Effector CD4-positive, alpha-beta T cell (primary cell): ENCODE measurements around the gene GADD45GIP1.
A peak's percentile ranks its signal among the peaks of the same experiment; 100 is the strongest.
"Not testable (repeated sequence)": the region's sequence is repeated elsewhere in the genome, so short reads cannot be mapped to it uniquely, and the experiment has no call there.

Experiments
- DNase-seq: peaks from one replicate; pipeline ENCODE4 v3.0.0-alpha.2; 2020

GADD45GIP1 gene

GRCh38 chr19:12957389-12957952 is 448 bp upstream of the GADD45GIP1 start:
- not testable (repeated sequence) for DNase-seq

- DNase-seq = no peak
Observed at GRCh38 chr19:12955996-12956395, 1.0 kb downstream of the GADD45GIP1 start.

- not testable (repeated sequence) for DNase-seq
Observed at GRCh38 chr19:12955575-12955974, 1.4 kb downstream of the GADD45GIP1 start.

GRCh38 chr19:12954612-12954962 is 2.4 kb downstream of the GADD45GIP1 start:
- no peak for DNase-seq

DNA sequence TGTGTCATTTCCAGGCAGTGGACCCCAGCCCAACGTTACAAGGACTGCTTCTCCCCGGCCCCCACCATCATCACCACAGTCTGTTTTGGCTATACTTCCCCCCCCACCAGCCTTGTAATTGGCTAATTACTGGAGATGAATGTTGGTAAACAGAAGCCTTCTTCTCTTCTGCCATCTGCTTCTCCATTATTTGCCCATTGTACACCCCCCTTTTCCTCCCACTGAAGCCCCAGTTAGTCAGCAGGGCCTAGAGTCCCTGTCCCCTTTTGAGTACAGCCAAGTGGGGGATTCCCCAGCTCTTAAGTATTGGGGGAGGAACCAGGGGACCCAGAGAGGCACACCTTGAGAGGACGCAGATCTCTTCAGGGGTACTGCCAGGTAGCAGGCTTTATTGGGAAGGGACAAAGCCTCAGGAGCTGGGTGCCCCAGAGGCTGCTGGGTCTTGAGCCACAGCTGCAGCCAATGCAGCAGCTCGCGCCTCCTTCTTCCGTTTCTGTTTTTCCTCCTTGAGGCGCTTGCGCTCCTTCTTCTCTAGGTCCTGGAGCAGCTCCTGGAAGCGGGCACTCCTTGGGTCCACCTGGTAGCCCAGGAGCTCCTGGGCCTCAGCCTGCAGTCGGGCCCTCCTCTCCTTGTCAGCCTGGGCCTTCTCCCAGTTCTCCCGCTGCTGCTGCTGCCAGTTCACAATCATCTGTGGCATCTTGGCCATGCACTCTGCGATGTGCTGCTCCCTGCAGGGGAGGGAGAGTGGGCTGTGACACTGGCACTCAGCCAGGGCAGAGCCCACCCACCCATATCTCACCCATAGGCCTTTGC is 3.0 kb downstream of the GADD45GIP1 start:
- DNase-seq = no peak

DNA sequence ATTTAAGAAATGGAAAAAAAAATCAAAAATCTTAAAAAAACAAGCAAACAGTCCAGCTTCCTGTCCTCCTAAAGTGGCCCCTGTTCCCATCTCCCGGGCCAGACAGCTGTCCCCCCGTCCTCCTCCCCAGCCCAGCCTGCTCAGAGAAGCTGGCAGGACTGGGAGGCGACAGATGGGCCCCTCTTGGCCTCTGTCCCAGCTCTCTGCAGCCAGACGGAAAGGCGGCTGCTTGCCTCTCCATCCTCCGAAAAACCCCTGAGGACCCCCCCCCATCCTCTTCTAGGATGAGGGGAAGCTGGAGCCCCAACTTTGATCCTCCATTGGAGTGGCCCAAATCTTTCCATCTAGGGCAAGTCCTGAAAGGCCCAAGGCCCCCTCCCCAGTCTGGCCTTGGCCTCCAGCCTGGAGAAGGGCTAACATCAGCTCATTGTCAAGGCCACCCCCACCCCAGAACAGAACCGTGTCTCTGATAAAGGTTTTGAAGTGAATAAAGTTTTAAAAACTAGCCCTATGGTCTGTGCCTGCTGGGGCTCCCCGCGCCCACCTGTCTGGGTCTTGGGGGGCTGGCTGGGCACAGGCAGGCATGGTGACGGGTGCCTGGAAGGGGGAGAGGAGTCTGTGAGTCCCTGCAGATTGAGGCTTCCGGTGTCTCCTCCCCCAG is 3.8 kb downstream of the GADD45GIP1 start:
- DNase-seq = no peak

DNA sequence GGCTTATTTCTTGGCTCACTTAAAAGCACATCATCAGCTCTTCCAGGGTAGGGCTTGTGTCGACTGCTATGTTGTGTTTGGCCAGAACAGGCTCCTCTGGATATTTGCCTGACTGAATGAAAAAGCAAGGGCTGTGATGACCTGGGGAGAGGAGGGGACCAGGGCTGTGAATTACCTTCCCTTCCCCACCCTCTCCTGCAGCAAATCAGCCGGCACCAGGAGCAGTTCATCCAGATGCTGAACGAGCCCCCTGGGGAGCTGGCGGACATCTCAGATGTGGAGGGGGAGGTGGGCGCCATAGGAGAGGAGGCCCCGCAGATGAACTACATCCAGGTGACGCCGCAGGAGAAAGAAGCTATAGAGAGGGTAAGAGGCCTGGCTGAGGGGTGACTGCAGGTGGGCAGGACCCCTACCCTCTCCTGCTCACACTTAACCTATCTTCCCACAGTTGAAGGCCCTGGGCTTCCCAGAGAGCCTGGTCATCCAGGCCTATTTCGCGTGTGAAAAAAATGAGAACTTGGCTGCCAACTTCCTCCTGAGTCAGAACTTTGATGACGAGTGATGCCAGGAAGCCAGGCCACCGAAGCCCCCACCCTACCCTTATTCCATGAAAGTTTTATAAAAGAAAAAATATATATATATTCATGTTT is 4.4 kb downstream of the GADD45GIP1 start:
- no peak for DNase-seq

DNA sequence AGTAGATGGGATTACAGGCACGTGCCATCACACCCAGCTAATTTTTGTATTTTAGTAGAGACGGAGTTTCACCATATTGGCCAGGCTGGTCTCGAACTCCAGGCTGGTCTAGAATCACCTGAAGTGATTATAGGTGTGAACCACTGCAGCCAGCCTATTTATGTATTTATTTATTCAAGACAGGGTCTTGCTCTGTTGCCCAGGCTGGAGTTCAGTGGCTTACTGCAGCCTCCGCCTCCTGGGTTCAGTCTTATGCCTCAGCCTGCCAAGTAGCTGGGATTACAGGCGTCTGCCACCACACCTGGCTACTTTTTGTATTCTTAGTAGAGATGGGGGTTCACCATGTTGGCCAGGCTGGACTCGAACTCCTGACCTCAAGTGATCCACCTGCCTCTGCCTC is 5.0 kb downstream of the GADD45GIP1 start:
- DNase-seq = not testable (repeated sequence)

- no peak for DNase-seq
Observed at GRCh38 chr19:12949363-12950283, 7.4 kb downstream of the GADD45GIP1 start.

DNA sequence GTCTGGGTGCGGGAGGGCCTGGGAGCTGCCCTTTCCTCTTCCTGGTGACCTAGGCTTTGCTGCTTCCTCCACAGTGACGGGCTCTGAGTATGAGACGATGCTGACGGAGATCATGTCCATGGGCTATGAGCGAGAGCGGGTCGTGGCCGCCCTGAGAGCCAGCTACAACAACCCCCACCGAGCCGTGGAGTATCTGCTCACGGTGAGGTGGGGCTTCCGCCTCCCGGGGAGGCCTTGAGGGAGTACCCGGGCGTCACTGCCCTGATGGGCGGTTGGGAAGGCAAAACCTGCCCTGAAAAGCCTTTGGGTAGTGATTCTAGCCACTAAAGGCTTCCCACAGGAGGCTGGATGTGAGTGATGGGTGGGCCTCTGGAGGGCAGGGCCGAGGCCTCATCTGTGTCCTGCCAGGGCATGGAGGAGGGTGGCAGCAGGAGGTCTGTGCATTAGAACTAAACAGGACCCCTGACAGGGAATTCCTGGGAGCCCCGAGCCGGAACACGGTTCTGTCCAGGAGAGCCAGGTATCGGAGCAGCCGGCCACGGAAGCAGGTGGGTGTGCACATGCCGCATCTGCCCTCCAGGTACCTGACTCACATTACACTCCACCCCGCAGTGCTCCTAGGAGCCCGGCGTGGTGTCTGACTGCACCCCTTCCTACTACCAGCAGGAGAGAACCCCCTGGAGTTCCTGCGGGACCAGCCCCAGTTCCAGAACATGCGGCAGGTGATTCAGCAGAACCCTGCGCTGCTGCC is 8.2 kb downstream of the GADD45GIP1 start:
- no peak for DNase-seq

GRCh38 chr19:12947702-12948611 is 9.1 kb downstream of the GADD45GIP1 start:
- DNase-seq = no peak

DNA sequence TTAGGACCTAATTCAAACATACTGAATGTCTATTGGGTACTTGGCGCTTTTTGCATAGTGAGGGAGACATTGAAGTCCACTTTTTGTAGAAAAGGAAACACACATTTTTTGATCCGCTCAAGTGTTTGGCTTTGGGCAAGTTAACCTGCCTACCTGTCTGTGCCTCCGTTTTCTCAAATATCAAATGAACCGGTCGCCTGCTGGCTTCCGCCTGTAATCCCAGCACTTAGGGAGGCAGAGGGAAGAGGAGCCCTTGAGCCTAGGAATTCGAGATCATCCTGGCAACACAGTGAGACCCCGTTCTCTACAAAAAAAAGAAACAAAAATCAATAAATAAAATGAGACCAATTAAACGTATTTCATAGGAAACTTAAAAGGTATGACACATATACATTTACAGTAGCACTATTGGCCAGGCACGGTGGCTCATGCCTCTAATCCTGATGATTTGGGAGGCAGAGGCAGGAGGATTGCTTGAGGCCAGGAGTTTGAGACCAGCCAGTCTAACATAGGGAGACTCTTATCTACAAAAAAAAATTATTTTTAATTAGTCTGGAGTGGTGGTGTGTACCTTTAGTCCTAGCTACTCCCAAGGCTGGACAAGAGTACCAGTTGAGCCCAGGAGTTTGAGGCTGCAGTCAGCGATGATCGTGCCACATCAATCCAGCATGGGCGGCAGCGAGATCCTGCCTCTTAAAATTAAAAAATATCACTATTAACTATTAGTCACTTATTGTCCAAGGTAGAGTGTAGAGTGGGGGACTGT is 10.1 kb downstream of the GADD45GIP1 start:
- no peak for DNase-seq

DNA sequence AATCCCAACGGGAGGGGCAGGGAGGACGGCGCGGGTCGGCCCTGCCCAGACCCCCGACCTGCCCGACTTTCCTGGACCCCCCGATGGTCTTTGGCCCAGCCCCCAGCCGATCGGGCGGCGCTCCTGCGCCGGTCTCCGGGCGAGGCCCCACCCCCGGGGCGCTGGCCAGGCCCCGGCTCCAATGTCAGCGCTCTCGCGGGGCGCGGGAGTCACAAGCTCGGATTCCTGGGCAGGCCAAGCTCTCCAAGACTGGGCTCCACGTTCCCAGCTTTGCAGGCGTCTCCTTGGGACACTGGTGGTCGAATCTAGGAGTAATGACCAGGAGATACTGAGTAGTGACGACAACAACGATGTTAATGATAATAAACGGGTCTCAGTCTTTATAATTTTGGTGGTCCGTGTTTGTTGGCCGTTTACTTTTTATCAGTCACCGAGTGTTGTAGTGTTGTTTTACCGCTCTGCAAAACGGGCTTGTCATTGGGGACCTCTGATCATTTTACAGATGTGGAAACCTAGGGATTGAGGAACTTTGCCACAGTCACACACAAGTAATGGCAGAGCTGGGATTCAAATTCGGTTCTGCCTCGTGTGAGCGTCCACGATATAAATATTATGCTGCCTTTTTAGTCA is 10.8 kb downstream of the GADD45GIP1 start:
- peak; percentile 28 for DNase-seq

GRCh38 chr19:12945479-12946091 is 11.4 kb downstream of the GADD45GIP1 start, which contains the start of gene RAD23A:
Gene RAD23A, plus strand, starts transcription at chr19:12945862. Its CDS starts 87 bp downstream, at chr19:12945949.
- DNase-seq = peak; percentile 98

- DNase-seq = no peak
Observed at GRCh38 chr19:12944104-12944674, 12.8 kb downstream of the GADD45GIP1 start.

DNA sequence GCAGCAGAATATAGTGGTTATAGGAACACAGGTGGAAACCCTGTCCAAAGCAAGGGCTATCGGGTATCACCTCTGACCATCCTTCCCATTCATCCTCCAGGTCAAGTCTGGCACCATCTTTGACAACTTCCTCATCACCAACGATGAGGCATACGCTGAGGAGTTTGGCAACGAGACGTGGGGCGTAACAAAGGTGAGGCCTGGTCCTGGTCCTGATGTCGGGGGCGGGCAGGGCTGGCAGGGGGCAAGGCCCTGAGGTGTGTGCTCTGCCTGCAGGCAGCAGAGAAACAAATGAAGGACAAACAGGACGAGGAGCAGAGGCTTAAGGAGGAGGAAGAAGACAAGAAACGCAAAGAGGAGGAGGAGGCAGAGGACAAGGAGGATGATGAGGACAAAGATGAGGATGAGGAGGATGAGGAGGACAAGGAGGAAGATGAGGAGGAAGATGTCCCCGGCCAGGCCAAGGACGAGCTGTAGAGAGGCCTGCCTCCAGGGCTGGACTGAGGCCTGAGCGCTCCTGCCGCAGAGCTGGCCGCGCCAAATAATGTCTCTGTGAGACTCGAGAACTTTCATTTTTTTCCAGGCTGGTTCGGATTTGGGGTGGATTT is 13.5 kb downstream of the GADD45GIP1 start:
- no peak for DNase-seq

DNA sequence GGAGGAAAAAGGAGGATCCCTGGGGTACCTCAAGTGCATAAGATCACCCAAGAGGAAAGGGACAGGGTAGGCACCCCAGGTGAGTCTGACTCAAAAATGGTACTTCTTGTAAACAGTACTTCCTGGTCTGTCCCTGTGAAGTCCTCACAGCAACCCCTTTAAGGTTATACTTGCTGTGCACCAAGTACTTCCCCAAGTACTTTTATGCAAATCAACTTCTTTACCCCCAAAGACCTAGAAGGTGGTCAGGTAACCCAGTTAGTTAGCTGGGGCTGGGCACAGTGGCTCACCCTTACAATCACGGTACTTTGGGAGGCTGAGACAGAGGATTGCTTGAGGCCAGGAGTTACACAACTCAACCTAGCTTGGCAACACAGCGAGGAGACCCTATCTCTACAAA is 16.1 kb downstream of the GADD45GIP1 start:
- DNase-seq = no peak

- DNase-seq = no peak
Observed at GRCh38 chr19:12939975-12940423, 17.0 kb downstream of the GADD45GIP1 start.
